HG03460 (cell line): ENCODE data around the gene ATP1B3.
"Not testable (repeated sequence)": the region's sequence is repeated elsewhere in the genome, so short reads cannot be mapped to it uniquely, and the experiment has no call there.

Source experiments
- ATAC-seq: cut with Tn5 transposase; IDR thresholded peaks from one replicate; pipeline ENCODE4 v1.9.1; 2021; ENCODE audit not compliant: unreplicated experiment

Gene ATP1B3

GRCh38 chr3:141941093-141941492, 64.7 kb downstream of the ATP1B3 start:
- no peak for ATAC-seq

GRCh38 chr3:141942006-141942405, 65.6 kb downstream of the ATP1B3 start:
- no peak for ATAC-seq

GRCh38 chr3:141945726-141946485, 69.5 kb downstream of the ATP1B3 start:
- ATAC-seq: no peak

GRCh38 chr3:141949399-141949798, 73.0 kb downstream of the ATP1B3 start:
- ATAC-seq: no peak

GRCh38 chr3:141949972-141950371, 73.5 kb downstream of the ATP1B3 start:
- ATAC-seq: no peak

GRCh38 chr3:141950572-141951493, 74.4 kb downstream of the ATP1B3 start:
- ATAC-seq: no peak

GRCh38 chr3:141952611-141953010, 76.2 kb downstream of the ATP1B3 start:
- no peak for ATAC-seq

- ATAC-seq: no peak
Observed at GRCh38 chr3:141955175-141955574, 78.7 kb downstream of the ATP1B3 start.

GRCh38 chr3:141959589-141960554, 83.4 kb downstream of the ATP1B3 start:
- no peak for ATAC-seq

- no peak for ATAC-seq
Observed at GRCh38 chr3:141960731-141961130, 84.3 kb downstream of the ATP1B3 start.

GRCh38 chr3:141963301-141963700, 86.9 kb downstream of the ATP1B3 start:
- ATAC-seq: no peak

- no peak for ATAC-seq
Observed at GRCh38 chr3:141965471-141965870, 89.0 kb downstream of the ATP1B3 start.

- ATAC-seq: no peak
Observed at GRCh38 chr3:141969711-141970110, 93.3 kb downstream of the ATP1B3 start.

GRCh38 chr3:141971571-141971970, 95.1 kb downstream of the ATP1B3 start:
- no peak for ATAC-seq

GRCh38 chr3:141972399-141972798, 96.0 kb downstream of the ATP1B3 start:
- no peak for ATAC-seq

- ATAC-seq: not testable (repeated sequence)
Observed at GRCh38 chr3:141974777-141975176, 98.3 kb downstream of the ATP1B3 start.
